Measurements from ENCODE around the gene WWP2.

GRCh38 chr16:69865701-69866100, 103.6 kb downstream of the WWP2 start:
- TF ChIP-seq POLR2A (IDR thresholded peaks at IDR 0.05): no peak
- TF ChIP-seq CTCF (IDR thresholded peaks at IDR 0.05): no peak

All from esophagus squamous epithelium (tissue), 4 donors.